Esophagus (tissue), 2 donors: Measurements from ENCODE around the gene PACC1. TPM values are rescaled to one million over a fixed set of nuclear protein-coding genes. Genes with fewer than 3 reads are reported as not detected.
A peak's percentile ranks its signal among the peaks of the same experiment; 100 is the strongest.

Source experiments
- H3K27ac ChIP-seq, 2 donors: one replicate each; pipeline ENCODE4 v1.5.1; 2013; ENCODE audit warnings: low read depth in 2 of 2, mild to moderate bottlenecking in 2 of 2, inconsistent platforms in 1 of 2, low read length in 1 of 2, moderate library complexity in 1 of 2
- H3K27me3 ChIP-seq, 2 donors: one replicate each; pipeline ENCODE4 v1.6.1; 2013; ENCODE audit warnings: low read length in 2 of 2, control low read depth in 1 of 2, mild to moderate bottlenecking in 1 of 2; ENCODE audit not compliant: insufficient read depth in 2 of 2, control insufficient read depth in 1 of 2
- H3K36me3 ChIP-seq, 2 donors: one replicate each; pipeline ENCODE4 v1.6.1; 2013; ENCODE audit warnings: low read length in 1 of 2; ENCODE audit not compliant: control insufficient read depth in 2 of 2, insufficient read depth in 2 of 2
- H3K4me1 ChIP-seq, 2 donors: one replicate each; pipeline ENCODE4 v1.6.1; 2013; ENCODE audit warnings: low read length in 1 of 2; ENCODE audit not compliant: control insufficient read depth in 2 of 2, insufficient read depth in 2 of 2
- H3K4me3 ChIP-seq, 2 donors: one replicate each; pipeline ENCODE4 v1.5.1; 2013; ENCODE audit warnings: low read length in 2 of 2, mild to moderate bottlenecking in 2 of 2, low read depth in 1 of 2, moderate library complexity in 1 of 2
- H3K9me3 ChIP-seq, 2 donors: one replicate each; pipeline ENCODE4 v1.6.1; 2013; ENCODE audit warnings: mild to moderate bottlenecking in 2 of 2, low read depth in 1 of 2, low read length in 1 of 2, moderate library complexity in 1 of 2; ENCODE audit not compliant: control insufficient read depth in 2 of 2, insufficient read depth in 1 of 2
- WGBS, 2 donors: extraction: QIAGEN DNeasy Blood & Tissue Kit; methylation state at CpG; one replicate each; pipeline ENCODE4 v1.1.7; 2013; 5-methylcytosine and 5-hydroxymethylcytosine counted together
- polyA plus RNA-seq, 2 donors: library from polyadenylated mRNA; stranded (reverse); fragments of 200-250 nt; gene quantifications; one replicate each; pipeline ENCODE4 v1.2.3, GENCODE V29; 2013
- donor health status: healthy with polysubstance abuse.
- donor health status: Bipolar disorder and iron deficiency.

PACC1 gene
- polyA plus RNA-seq, result 1 to 10 TPM; 3.6 to 4.1 TPM

DNA sequence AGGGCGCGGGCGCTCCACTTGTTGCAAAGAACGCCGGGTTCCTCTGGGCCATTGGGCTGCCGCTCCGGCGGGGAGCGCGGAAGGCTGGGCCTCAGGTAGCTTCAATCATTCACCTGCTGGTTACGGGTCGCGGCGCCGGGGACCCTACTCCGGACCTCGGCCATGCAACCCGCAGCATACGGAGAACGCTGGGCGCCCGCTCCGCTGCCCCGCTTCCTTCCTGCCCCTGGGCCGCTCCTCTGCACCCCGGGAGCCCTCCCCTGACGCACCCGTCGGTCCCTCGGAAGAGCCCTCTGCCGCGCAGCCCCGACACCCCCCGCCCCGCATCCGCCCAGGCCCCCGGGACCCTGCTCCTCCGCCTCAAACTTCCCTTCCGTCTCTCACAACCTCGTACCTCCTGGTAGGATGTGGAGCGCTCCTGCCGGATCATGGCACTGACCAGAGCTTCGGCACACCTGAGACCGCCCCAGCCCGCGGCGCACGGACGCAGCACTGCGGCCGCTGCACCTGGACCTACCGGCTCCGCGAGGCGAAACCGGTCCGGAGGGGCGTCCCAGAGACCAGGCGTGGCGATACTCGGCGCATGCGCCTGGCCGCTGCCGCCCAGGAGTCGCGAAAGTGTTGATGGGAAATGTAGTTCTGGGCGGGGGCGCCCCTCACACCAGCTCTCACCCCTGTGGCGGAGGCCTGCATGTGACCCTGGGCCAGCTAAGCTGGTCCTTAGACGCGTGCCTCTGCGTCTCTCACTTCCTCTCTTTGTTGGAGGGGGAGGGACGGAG is at the start of gene PACC1:
Gene PACC1 (minus strand): TSS at position 559 of the 779 bp plus-strand sequence. CDS start 129 bp downstream, at position 430.
- Histone ChIP-seq H3K27me3 (no peaks in the 10 kb centered on the region), H3K4me1 (peaks cover 2 to 6% of the 10 kb centered on the region in 2 donors), H3K4me3 (peak within 1 kb of the TSS; percentile 61 to 69), H3K9me3 (no peaks in the 10 kb centered on the region), H3K36me3 (peaks cover 4 to 8% of the 10 kb centered on the region in 2 donors), H3K27ac (peak within 1 kb of the TSS; percentile 51 to 52)
- 0 to 1% methylated on average over 62 to 74 of the region's 74 CpGs for WGBS, 2 donors

GRCh38 chr1:212463565-212464285 is 49.0 kb upstream of the PACC1 start:
- Histone ChIP-seq H3K4me1 (peaks cover 0 to 2% of the 10 kb centered on the region in 2 donors), H3K27me3 (no peaks in the 10 kb centered on the region), H3K9me3 (no peaks in the 10 kb centered on the region), H3K27ac (no peak overlapping the region), H3K36me3 (no peaks in the 10 kb centered on the region), H3K4me3 (no peak overlapping the region)
- WGBS, 2 donors, result 73 to 78% methylated on average over 7 of the region's 7 CpGs

DNA sequence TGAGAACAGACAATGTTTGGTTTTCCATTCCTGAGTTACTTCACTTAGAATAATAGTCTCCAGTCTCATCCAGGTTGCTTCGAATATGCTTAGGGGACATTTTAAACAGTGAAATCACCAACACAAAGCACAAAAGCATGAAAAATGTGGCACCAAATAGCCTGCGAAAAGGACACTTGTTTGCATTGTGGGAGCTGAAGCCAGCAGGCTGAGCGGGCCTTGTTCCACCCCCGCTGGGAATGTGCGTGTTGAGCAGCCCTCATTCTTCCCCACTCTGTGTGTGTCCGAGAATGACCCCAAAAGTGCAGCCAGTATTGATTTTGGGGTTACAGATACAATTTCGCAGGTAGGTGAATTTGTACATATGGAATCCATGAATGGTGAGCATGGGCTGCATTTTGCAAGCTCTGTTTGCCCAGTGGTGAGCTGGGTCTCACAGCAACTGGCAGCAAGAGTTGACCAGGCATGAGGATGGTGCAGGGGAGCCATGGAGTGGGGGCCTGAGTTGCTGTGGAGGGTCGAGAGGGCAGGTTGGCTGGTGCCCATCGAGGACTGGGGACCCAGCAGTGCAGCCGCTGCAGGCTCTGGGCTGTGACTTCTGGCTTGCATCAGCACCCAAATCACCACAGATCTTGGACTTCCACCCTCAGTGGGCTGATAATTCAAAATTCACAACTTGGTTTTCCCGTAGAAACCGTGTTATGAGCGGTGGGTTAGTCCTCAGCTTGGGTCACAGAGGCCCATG is 47.4 kb upstream of the PACC1 start:
- Histone ChIP-seq H3K4me1 (no peaks in the 10 kb centered on the region), H3K4me3 (no peak overlapping the region), H3K9me3 (no peaks in the 10 kb centered on the region), H3K36me3 (no peaks in the 10 kb centered on the region), H3K27ac (no peak overlapping the region), H3K27me3 (no peaks in the 10 kb centered on the region)
- WGBS, 2 donors, result 83 to 91% methylated on average over 13 of the region's 13 CpGs

- H3K27ac ChIP-seq, result no peak overlapping the region
- no peak overlapping the region for H3K4me3 ChIP-seq
- no peaks in the 10 kb centered on the region for H3K36me3 ChIP-seq
- WGBS, 2 donors, result 86 to 92% methylated on average over 9 of the region's 9 CpGs
- no peaks in the 10 kb centered on the region for H3K4me1 ChIP-seq
- H3K9me3 ChIP-seq, result no peaks in the 10 kb centered on the region
- no peaks in the 10 kb centered on the region for H3K27me3 ChIP-seq
Measured at GRCh38 chr1:212460376-212460775, 45.7 kb upstream of the PACC1 start.

- no peaks in the 10 kb centered on the region for H3K9me3 ChIP-seq
- H3K4me3 ChIP-seq, result no peak overlapping the region
- H3K36me3 ChIP-seq, result no peaks in the 10 kb centered on the region
- no peak overlapping the region for H3K27ac ChIP-seq
- WGBS, 2 donors, result 89 to 91% methylated on average over 5 of the region's 5 CpGs
- H3K27me3 ChIP-seq, result no peaks in the 10 kb centered on the region
- no peaks in the 10 kb centered on the region for H3K4me1 ChIP-seq
Measured at GRCh38 chr1:212459656-212460055, 45.0 kb upstream of the PACC1 start.

- H3K9me3 ChIP-seq, result no peaks in the 10 kb centered on the region
- H3K27ac ChIP-seq, result no peak overlapping the region
- no peaks in the 10 kb centered on the region for H3K27me3 ChIP-seq
- no peaks in the 10 kb centered on the region for H3K36me3 ChIP-seq
- H3K4me1 ChIP-seq, result no peaks in the 10 kb centered on the region
- WGBS, 2 donors, result 27 to 41% methylated on average over 1 of the region's 1 CpG
- H3K4me3 ChIP-seq, result no peak overlapping the region
Measured at GRCh38 chr1:212458817-212459216, 44.1 kb upstream of the PACC1 start.

GRCh38 chr1:212457740-212458338 is 43.2 kb upstream of the PACC1 start:
- Histone ChIP-seq H3K27ac (no peak overlapping the region), H3K36me3 (no peaks in the 10 kb centered on the region), H3K4me1 (peaks cover 0 to 2% of the 10 kb centered on the region in 2 donors), H3K9me3 (no peaks in the 10 kb centered on the region), H3K27me3 (no peaks in the 10 kb centered on the region), H3K4me3 (no peak overlapping the region)
- 53 to 64% methylated on average over 8 of the region's 8 CpGs for WGBS, 2 donors

GRCh38 chr1:212455803-212456528 is 41.3 kb upstream of the PACC1 start:
- 30 to 34% methylated on average over 10 of the region's 10 CpGs for whole genome bisulfite sequencing, 2 donors

GRCh38 chr1:212455401-212455800 is 40.7 kb upstream of the PACC1 start:
- Histone ChIP-seq H3K4me3 (no peak overlapping the region), H3K36me3 (no peaks in the 10 kb centered on the region), H3K27ac (no peak overlapping the region), H3K9me3 (no peaks in the 10 kb centered on the region), H3K4me1 (peaks cover 0 to 2% of the 10 kb centered on the region in 2 donors), H3K27me3 (no peaks in the 10 kb centered on the region)
- 83 to 86% methylated on average over 2 of the region's 2 CpGs for WGBS, 2 donors

More at GRCh38 chr1:212455803-212456528, 41.3 kb upstream of the PACC1 start:
- Histone ChIP-seq H3K4me3 (no peak overlapping the region), H3K36me3 (no peaks in the 10 kb centered on the region), H3K27ac (peak overlapping the region in 1 of 2 donors; percentile 54), H3K9me3 (no peaks in the 10 kb centered on the region), H3K27me3 (no peaks in the 10 kb centered on the region), H3K4me1 (peaks cover 0 to 2% of the 10 kb centered on the region in 2 donors)
